HCT116 (cell line): ENCODE data around the gene SLC66A1.

Source experiments
- EZH2phosphoT487 ChIP-seq: fragments of 200-600 bp; IDR thresholded peaks from 2 replicates; pipeline ENCODE4 v1.6.1; 2018; ENCODE audit warnings: antibody characterized with exemption, borderline replicate concordance
- POLR2A ChIP-seq: IDR thresholded peaks from 2 replicates; pipeline ENCODE4 v1.7.0; 2011; ENCODE audit warnings: borderline replicate concordance; ENCODE audit not compliant: insufficient read depth, insufficient read length; ENCODE audit errors: extremely low read depth
- POLR2AphosphoS5 ChIP-seq: IDR thresholded peaks from 2 replicates; pipeline ENCODE4 v1.6.1; 2011; ENCODE audit warnings: mild to moderate bottlenecking, low read depth, low read length, moderate library complexity
- SIN3A ChIP-seq: IDR thresholded peaks from 2 replicates; pipeline ENCODE4 v1.6.1; 2012; ENCODE audit warnings: low read depth
- TF ChIP-seq, protein P1 (sequence below), 3 experiments: fragments of 200-600 bp in 1 of 3; sonication (generic) in 1 of 3; IDR thresholded peaks in 2 of 3; conservative IDR thresholded peaks in 1 of 3; 2 replicates each; pipeline ENCODE4 v1.5.1; 2012 to 2017; ENCODE audit warnings: low read depth in 2 of 3, low read length in 2 of 3, antibody characterized with exemption in 1 of 3, borderline replicate concordance in 1 of 3, control low read depth in 1 of 3, mild to moderate bottlenecking in 1 of 3, mixed read lengths in 1 of 3, mixed run types in 1 of 3, moderate library complexity in 1 of 3; ENCODE audit not compliant: insufficient read depth in 1 of 3

DNA sequence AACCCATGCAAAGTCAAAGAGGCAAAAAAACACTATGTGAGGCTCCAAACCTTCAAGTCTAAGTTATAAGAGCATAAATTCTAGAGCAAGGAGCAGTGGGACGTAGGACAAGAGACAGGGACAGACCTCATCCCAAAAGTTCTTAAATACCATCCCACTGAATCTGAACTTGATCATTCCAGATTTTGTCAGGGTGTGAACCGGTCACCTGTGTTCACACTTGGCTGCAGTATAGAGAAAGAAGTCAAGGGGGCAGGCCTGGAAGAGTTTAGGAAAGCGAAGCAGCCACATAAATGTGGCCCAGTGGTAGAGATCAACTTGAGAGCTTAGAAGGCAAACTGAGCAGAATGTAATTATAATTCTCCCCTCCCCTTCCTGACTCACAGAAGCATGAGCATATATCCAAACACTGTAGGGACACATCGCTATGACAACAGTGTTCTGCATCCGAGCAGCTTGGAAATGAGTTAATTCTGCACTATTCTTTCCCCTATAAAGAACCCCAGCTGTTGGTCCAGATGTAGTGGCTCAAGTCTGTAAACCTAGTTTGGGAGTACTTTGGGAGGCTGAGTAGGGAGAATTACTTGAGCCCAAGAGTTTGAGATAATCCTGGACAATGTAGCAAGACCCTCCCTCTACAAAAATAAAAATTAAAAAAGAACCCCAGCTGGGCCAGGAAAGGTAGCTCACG, 2.9 kb upstream of the SLC66A1 start:
- TF ChIP-seq, protein P1, sequence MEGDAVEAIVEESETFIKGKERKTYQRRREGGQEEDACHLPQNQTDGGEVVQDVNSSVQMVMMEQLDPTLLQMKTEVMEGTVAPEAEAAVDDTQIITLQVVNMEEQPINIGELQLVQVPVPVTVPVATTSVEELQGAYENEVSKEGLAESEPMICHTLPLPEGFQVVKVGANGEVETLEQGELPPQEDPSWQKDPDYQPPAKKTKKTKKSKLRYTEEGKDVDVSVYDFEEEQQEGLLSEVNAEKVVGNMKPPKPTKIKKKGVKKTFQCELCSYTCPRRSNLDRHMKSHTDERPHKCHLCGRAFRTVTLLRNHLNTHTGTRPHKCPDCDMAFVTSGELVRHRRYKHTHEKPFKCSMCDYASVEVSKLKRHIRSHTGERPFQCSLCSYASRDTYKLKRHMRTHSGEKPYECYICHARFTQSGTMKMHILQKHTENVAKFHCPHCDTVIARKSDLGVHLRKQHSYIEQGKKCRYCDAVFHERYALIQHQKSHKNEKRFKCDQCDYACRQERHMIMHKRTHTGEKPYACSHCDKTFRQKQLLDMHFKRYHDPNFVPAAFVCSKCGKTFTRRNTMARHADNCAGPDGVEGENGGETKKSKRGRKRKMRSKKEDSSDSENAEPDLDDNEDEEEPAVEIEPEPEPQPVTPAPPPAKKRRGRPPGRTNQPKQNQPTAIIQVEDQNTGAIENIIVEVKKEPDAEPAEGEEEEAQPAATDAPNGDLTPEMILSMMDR (IDR thresholded peaks at IDR 0.05 in 2 of 3, conservative IDR thresholded peaks at IDR 0.05 in 1 of 3; ENCODE audit: borderline replicate concordance in 1 of 3, insufficient read depth in 1 of 3, low read depth in 2 of 3, low read length in 2 of 3) = no peak
- TF ChIP-seq EZH2phosphoT487 (no peak), POLR2AphosphoS5 (no peak), POLR2A (no peak), SIN3A (no peak)
